ENCODE data around the gene SLC22A16. TPM values are rescaled to one million over a fixed set of nuclear protein-coding genes. Genes with fewer than 3 reads are reported as not detected.

SLC22A16 gene
- total and polyA plus RNA-seq, 2 of the 8 experiments (the other 6 are each of a cell fraction or from before 2014, with no cell fraction given) = not detected

DNA sequence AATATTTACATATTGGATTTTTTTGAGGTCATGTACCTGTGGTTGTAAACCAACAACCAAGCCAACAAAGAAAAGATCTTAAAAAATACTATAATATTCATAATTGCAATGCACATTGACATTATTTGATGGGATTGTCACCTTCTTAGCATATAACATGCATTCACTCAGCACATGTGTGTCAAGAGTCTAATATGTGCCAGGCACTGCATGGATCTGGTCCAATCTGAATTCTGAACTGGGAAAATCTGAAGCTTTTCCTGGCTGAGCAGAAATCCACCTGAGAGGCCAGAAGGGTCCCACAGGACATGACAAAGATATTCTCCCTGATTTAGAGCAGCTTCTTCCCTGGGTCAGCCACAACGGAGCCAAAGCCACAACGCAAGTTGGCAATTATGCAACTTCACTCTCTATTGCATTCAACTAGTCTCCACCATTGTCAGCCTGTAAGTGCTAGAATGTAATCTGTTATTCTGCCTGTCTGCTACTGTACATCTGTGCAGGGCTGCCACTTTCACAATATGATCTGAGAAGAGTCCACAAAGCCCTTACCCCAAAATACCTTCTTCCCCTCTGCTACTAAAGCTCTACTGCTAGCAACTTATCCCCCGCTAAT is 44.0 kb downstream of the SLC22A16 start:
- H3K9ac ChIP-seq (replicated peaks in 1 of 4; ENCODE audit: extremely low read depth in 1 of 4, low read depth in 3 of 4, low read length in 3 of 4) = no peak overlapping the region
- no peak overlapping the region for H2BK5ac ChIP-seq (ENCODE audit: low read depth, low read length)
- no peak overlapping the region for H2BK120ac ChIP-seq (replicated peaks; ENCODE audit: low read depth, low read length)
- no peak overlapping the region for H3K27ac ChIP-seq (ENCODE audit: low read depth, low read length)
- no peaks in the 10 kb centered on the region for H3K79me2 ChIP-seq (ENCODE audit: control insufficient read depth in 1 of 2, insufficient read depth in 2 of 2, low read length in 2 of 2)
- H3K14ac ChIP-seq (ENCODE audit: insufficient read length) = no peak overlapping the region
- H3K56ac ChIP-seq (replicated peaks; ENCODE audit: insufficient read length, low read depth, low read length) = no peak overlapping the region
- no peaks in the 10 kb centered on the region for H3K23me2 ChIP-seq (ENCODE audit: low read depth, low read length)
- no peak overlapping the region for H3K4me3 ChIP-seq (ENCODE audit: extremely low read depth in 1 of 4, insufficient read depth in 2 of 4, low read depth in 3 of 4, low read length in 4 of 4)
- H2AK5ac ChIP-seq (ENCODE audit: low read depth, low read length) = no peak overlapping the region
- H2BK15ac ChIP-seq (ENCODE audit: low read length) = no peak overlapping the region
- no peaks in the 10 kb centered on the region for H3K36me3 ChIP-seq (ENCODE audit: control insufficient read depth in 2 of 4, insufficient read depth in 4 of 4, low read length in 3 of 4)
- no peak overlapping the region for H4K8ac ChIP-seq (ENCODE audit: extremely low read depth, insufficient read depth, low read length)
- no peak overlapping the region for H3K23ac ChIP-seq (ENCODE audit: insufficient read length)
- no peak overlapping the region for H4K5ac ChIP-seq (ENCODE audit: insufficient read length, low read depth, low read length)
- H3K9me3 ChIP-seq (ENCODE audit: insufficient read depth in 2 of 2, low read depth in 1 of 2, low read length in 1 of 2) = no peaks in the 10 kb centered on the region
- H3K4me1 ChIP-seq (replicated peaks in 1 of 4; ENCODE audit: control insufficient read depth in 3 of 4, insufficient read depth in 4 of 4, low read length in 3 of 4) = peaks cover 0 to 2% (median 0%) of the 10 kb centered on the region in 4 experiments; a peak in 1 of 7 replicates
- ChIA-PET POLR2A (ENCODE audit: partially characterized antibody) (no interaction called here), CTCF (ENCODE audit: partially characterized antibody) (no interaction called here)
- H4K91ac ChIP-seq (replicated peaks; ENCODE audit: insufficient read length, low read length) = no peak overlapping the region
- H3K4ac ChIP-seq (replicated peaks; ENCODE audit: insufficient read length, low read depth, low read length) = no peak overlapping the region
- no peak overlapping the region for H3K4me2 ChIP-seq (ENCODE audit: insufficient read depth in 1 of 2, low read depth in 2 of 2, low read length in 2 of 2)
- H2BK20ac ChIP-seq (ENCODE audit: low read length) = no peak overlapping the region
- no peak for FAIRE-seq
- H3K18ac ChIP-seq (ENCODE audit: extremely low read depth, low read length) = no peak overlapping the region
- H2BK12ac ChIP-seq (ENCODE audit: low read depth, low read length) = 0 out of 2 replicates have a peak overlapping the region, but pooled peaks have one; percentile 9
- no peaks in the 10 kb centered on the region for H3K27me3 ChIP-seq (replicated peaks in 1 of 4; ENCODE audit: control insufficient read depth in 3 of 4, extremely low read depth in 1 of 4, insufficient read depth in 3 of 4, low read length in 3 of 4)
- WGBS, 2 experiments (ENCODE audit: extremely low coverage in 1 of 2, insufficient coverage in 1 of 2, insufficient read length in 1 of 2, insufficient replicate concordance in 2 of 2, low coverage in 1 of 2, low lambda C conversion rate in 2 of 2, missing lambda C conversion rate in 1 of 2) = 88% methylated on average over 3 of the region's 3 CpGs; no CpG with 5 or more reads in 1 of the 2 experiments
- no peaks in the 10 kb centered on the region for H4K20me1 ChIP-seq (replicated peaks in 1 of 2; ENCODE audit: control insufficient read depth in 1 of 2, insufficient read depth in 2 of 2, low read length in 2 of 2)
- no peak for DNase-seq (ENCODE audit: low read depth in 1 of 2, low spot score in 2 of 2)
- TF ChIP-seq NANOG (IDR thresholded peaks at IDR 0.05; ENCODE audit: insufficient read depth, low read depth, low read length, poor library complexity, severe bottlenecking) = no peak
- TF ChIP-seq SRF (IDR thresholded peaks at IDR 0.05; ENCODE audit: low read depth, low read length) = no peak
- TF ChIP-seq SIX5 (IDR thresholded peaks at IDR 0.05; ENCODE audit: low read depth, low read length) = no peak
- TF ChIP-seq, protein P1, sequence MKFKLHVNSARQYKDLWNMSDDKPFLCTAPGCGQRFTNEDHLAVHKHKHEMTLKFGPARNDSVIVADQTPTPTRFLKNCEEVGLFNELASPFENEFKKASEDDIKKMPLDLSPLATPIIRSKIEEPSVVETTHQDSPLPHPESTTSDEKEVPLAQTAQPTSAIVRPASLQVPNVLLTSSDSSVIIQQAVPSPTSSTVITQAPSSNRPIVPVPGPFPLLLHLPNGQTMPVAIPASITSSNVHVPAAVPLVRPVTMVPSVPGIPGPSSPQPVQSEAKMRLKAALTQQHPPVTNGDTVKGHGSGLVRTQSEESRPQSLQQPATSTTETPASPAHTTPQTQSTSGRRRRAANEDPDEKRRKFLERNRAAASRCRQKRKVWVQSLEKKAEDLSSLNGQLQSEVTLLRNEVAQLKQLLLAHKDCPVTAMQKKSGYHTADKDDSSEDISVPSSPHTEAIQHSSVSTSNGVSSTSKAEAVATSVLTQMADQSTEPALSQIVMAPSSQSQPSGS (IDR thresholded peaks at IDR 0.05; ENCODE audit: low read length) = no peak
- TF ChIP-seq, protein P2, sequence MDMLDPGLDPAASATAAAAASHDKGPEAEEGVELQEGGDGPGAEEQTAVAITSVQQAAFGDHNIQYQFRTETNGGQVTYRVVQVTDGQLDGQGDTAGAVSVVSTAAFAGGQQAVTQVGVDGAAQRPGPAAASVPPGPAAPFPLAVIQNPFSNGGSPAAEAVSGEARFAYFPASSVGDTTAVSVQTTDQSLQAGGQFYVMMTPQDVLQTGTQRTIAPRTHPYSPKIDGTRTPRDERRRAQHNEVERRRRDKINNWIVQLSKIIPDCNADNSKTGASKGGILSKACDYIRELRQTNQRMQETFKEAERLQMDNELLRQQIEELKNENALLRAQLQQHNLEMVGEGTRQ (IDR thresholded peaks at IDR 0.05; ENCODE audit: low read length) = no peak
- no peak for TF ChIP-seq SP4 (IDR thresholded peaks at IDR 0.05; ENCODE audit: low read length)
- no peak for TF ChIP-seq EP300 (IDR thresholded peaks at IDR 0.05; ENCODE audit: borderline replicate concordance in 1 of 2, low read depth in 2 of 2, low read length in 2 of 2)
- no peak for TF ChIP-seq POLR2A (IDR thresholded peaks at IDR 0.05; ENCODE audit: control extremely low read depth in 1 of 2, low read depth in 2 of 2, low read length in 2 of 2)
- no peak for TF ChIP-seq CHD2 (IDR thresholded peaks at IDR 0.05; ENCODE audit: low read length)
- H2AFZ ChIP-seq (ENCODE audit: low read length) = no peak overlapping the region
- no peaks in the 10 kb centered on the region for H3K79me1 ChIP-seq (ENCODE audit: low read depth, low read length)
